BE2C (cell line): ENCODE data around the gene WDR77.

Experiments
- DNase-seq: peaks from one replicate; pipeline ENCODE4 v3.0.0-alpha.2; 2020
- H3K27me3 ChIP-seq: fragments of 250-450 bp; sonication (Bioruptor Pico); 2 replicates; pipeline ENCODE4 v1.5.1; 2020; ENCODE audit warnings: mild to moderate bottlenecking
- H3K36me3 ChIP-seq: fragments of 250-450 bp; sonication (Bioruptor Pico); 2 replicates; pipeline ENCODE4 v1.5.1; 2020; ENCODE audit warnings: mild to moderate bottlenecking
- H3K4me1 ChIP-seq: fragments of 250-450 bp; sonication (Bioruptor Pico); 2 replicates; pipeline ENCODE4 v1.5.1; 2020
- H3K4me3 ChIP-seq: 2 replicates; pipeline ENCODE4 v1.5.1; 2011; ENCODE audit warnings: low read depth, low read length
- H3K9me3 ChIP-seq: fragments of 250-450 bp; sonication (Bioruptor Pico); 2 replicates; pipeline ENCODE4 v1.5.1; 2020
- CTCF ChIP-seq: IDR thresholded peaks from 2 replicates; pipeline ENCODE4 v1.5.1; 2012; ENCODE audit warnings: mild to moderate bottlenecking, low read depth, low read length

The WDR77 gene

GRCh38 chr1:111407301-111407700, 41.8 kb downstream of the WDR77 start:
- no peak overlapping the region for H3K4me3 ChIP-seq
- DNase-seq = no peak

GRCh38 chr1:111406321-111406768, 42.7 kb downstream of the WDR77 start:
- TF ChIP-seq CTCF = no peak
- Histone ChIP-seq H3K9me3 (no peaks in the 10 kb centered on the region), H3K36me3 (no peaks in the 10 kb centered on the region), H3K4me3 (no peak overlapping the region), H3K4me1 (no peaks in the 10 kb centered on the region), H3K27me3 (peaks cover 55% of the 10 kb centered on the region)
- DNase-seq = no peak

More at GRCh38 chr1:111407301-111407700, 41.8 kb downstream of the WDR77 start:
- peaks cover 50% of the 10 kb centered on the region for H3K27me3 ChIP-seq
- H3K4me1 ChIP-seq = no peaks in the 10 kb centered on the region
- TF ChIP-seq CTCF = no peak
- H3K9me3 ChIP-seq = no peaks in the 10 kb centered on the region
- H3K36me3 ChIP-seq = no peaks in the 10 kb centered on the region

GRCh38 chr1:111404588-111404987, 44.5 kb downstream of the WDR77 start:
- no peak for TF ChIP-seq CTCF

GRCh38 chr1:111402083-111402482, 47.0 kb downstream of the WDR77 start:
- no peak for TF ChIP-seq CTCF
- Histone ChIP-seq H3K4me3 (no peak overlapping the region), H3K4me1 (no peaks in the 10 kb centered on the region), H3K9me3 (no peaks in the 10 kb centered on the region), H3K36me3 (no peaks in the 10 kb centered on the region), H3K27me3 (peaks cover 56% of the 10 kb centered on the region)
- no peak for DNase-seq

More at GRCh38 chr1:111404588-111404987, 44.5 kb downstream of the WDR77 start:
- peaks cover 68% of the 10 kb centered on the region for H3K27me3 ChIP-seq
- H3K36me3 ChIP-seq = no peaks in the 10 kb centered on the region
- no peak for DNase-seq
- H3K9me3 ChIP-seq = no peaks in the 10 kb centered on the region
- no peak overlapping the region for H3K4me3 ChIP-seq
- no peaks in the 10 kb centered on the region for H3K4me1 ChIP-seq

GRCh38 chr1:111399792-111400610, 49.1 kb downstream of the WDR77 start:
- peak; percentile 71 for TF ChIP-seq CTCF
- Histone ChIP-seq H3K4me3 (no peak overlapping the region), H3K4me1 (no peaks in the 10 kb centered on the region), H3K36me3 (no peaks in the 10 kb centered on the region), H3K27me3 (peaks cover 46% of the 10 kb centered on the region), H3K9me3 (no peaks in the 10 kb centered on the region)
- peak; percentile 56 for DNase-seq

- no peaks in the 10 kb centered on the region for H3K9me3 ChIP-seq
- H3K4me1 ChIP-seq = no peaks in the 10 kb centered on the region
- TF ChIP-seq CTCF = no peak
- DNase-seq = no peak
- H3K36me3 ChIP-seq = no peaks in the 10 kb centered on the region
- 0 out of 2 replicates have a peak, but pooled peaks cover 3% of the 10 kb centered on the region for H3K27me3 ChIP-seq
- H3K4me3 ChIP-seq = no peak overlapping the region
Observed at GRCh38 chr1:111392460-111392945, 56.6 kb downstream of the WDR77 start.
